ENCODE results near the gene MYORG. TPM values are rescaled to one million over a fixed set of nuclear protein-coding genes. Genes with fewer than 3 reads are reported as not detected.

MYORG gene
- total RNA-seq, 1 donor from 2014 or later: 1.3 TPM

- Mint-ChIP-seq H3K27me3 (ENCODE audit: unreplicated experiment) (peaks cover 25% of the 10 kb centered on the region), H3K36me3 (ENCODE audit: unreplicated experiment) (no peaks in the 10 kb centered on the region), H3K4me1 (ENCODE audit: unreplicated experiment) (peaks cover 4% of the 10 kb centered on the region), H3K4me3 (ENCODE audit: unreplicated experiment) (no peak overlapping the region), H3K27ac (ENCODE audit: unreplicated experiment) (no peak overlapping the region), H3K9me3 (ENCODE audit: unreplicated experiment) (no peaks in the 10 kb centered on the region)
- no peak for DNase-seq (ENCODE audit: extremely low spot score, unreplicated experiment)
- TF ChIP-seq, protein P1, sequence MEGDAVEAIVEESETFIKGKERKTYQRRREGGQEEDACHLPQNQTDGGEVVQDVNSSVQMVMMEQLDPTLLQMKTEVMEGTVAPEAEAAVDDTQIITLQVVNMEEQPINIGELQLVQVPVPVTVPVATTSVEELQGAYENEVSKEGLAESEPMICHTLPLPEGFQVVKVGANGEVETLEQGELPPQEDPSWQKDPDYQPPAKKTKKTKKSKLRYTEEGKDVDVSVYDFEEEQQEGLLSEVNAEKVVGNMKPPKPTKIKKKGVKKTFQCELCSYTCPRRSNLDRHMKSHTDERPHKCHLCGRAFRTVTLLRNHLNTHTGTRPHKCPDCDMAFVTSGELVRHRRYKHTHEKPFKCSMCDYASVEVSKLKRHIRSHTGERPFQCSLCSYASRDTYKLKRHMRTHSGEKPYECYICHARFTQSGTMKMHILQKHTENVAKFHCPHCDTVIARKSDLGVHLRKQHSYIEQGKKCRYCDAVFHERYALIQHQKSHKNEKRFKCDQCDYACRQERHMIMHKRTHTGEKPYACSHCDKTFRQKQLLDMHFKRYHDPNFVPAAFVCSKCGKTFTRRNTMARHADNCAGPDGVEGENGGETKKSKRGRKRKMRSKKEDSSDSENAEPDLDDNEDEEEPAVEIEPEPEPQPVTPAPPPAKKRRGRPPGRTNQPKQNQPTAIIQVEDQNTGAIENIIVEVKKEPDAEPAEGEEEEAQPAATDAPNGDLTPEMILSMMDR (IDR thresholded peaks at IDR 0.05): no peak
Observed at GRCh38 chr9:34384368-34385165, 7.9 kb upstream of the MYORG start.

DNA sequence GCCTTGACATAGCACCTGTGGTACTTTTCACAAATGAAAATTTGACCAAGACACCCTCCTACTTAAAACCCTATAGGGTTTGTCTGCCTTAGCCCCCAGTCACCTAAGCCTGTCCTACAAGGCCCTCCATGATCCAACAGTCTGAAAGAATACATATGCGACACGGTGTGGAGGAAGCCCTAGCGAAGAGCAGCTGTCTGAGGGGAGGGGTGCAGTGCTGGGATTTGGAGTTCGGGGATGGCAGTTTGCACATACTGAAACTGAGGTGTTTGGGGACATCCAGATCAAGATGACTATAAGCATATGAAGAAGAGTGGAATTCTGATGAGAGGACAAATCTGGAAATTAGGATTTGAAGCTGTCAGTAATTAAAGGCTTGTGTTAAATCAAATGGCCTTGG is 7.2 kb upstream of the MYORG start:
- no peak overlapping the region for H3K27ac Mint-ChIP-seq (ENCODE audit: unreplicated experiment)
- no peak for DNase-seq (ENCODE audit: extremely low spot score, unreplicated experiment)
- H3K27me3 Mint-ChIP-seq (ENCODE audit: unreplicated experiment): peaks cover 25% of the 10 kb centered on the region
- H3K9me3 Mint-ChIP-seq (ENCODE audit: unreplicated experiment): no peaks in the 10 kb centered on the region
- TF ChIP-seq, protein P1 (IDR thresholded peaks at IDR 0.05): no peak
- H3K4me3 Mint-ChIP-seq (ENCODE audit: unreplicated experiment): no peak overlapping the region
- H3K4me1 Mint-ChIP-seq (ENCODE audit: unreplicated experiment): peaks cover 8% of the 10 kb centered on the region
- no peaks in the 10 kb centered on the region for H3K36me3 Mint-ChIP-seq (ENCODE audit: unreplicated experiment)

DNA sequence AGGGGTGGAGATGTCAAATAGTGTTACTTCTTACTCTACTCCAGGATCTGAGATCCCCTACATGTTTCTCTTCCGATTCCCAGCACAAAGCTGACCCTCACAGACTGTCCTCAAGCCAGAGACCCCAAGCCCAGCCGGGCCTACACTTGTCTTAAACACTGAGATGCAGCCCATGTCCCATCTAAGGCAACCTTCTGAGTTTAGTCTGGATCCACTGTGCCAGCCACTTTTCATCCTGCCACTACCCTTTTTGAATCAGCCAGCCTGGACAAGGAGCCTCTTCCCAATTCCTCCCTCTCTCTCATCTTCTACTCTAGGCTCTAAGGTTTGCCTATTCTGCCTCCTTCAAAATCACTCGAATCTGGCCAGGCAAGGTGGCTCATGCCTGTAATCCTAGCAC is 6.2 kb upstream of the MYORG start:
- peaks cover 23% of the 10 kb centered on the region for H3K27me3 Mint-ChIP-seq (ENCODE audit: unreplicated experiment)
- no peaks in the 10 kb centered on the region for H3K36me3 Mint-ChIP-seq (ENCODE audit: unreplicated experiment)
- H3K9me3 Mint-ChIP-seq (ENCODE audit: unreplicated experiment): no peaks in the 10 kb centered on the region
- TF ChIP-seq, protein P1 (IDR thresholded peaks at IDR 0.05): no peak
- DNase-seq (ENCODE audit: extremely low spot score, unreplicated experiment): peak; percentile 66
- H3K4me1 Mint-ChIP-seq (ENCODE audit: unreplicated experiment): peaks cover 8% of the 10 kb centered on the region
- no peak overlapping the region for H3K4me3 Mint-ChIP-seq (ENCODE audit: unreplicated experiment)
- no peak overlapping the region for H3K27ac Mint-ChIP-seq (ENCODE audit: unreplicated experiment)

GRCh38 chr9:34382054-34382453 is 5.4 kb upstream of the MYORG start:
- H3K36me3 Mint-ChIP-seq (ENCODE audit: unreplicated experiment): no peaks in the 10 kb centered on the region
- peaks cover 8% of the 10 kb centered on the region for H3K4me1 Mint-ChIP-seq (ENCODE audit: unreplicated experiment)
- TF ChIP-seq, protein P1 (IDR thresholded peaks at IDR 0.05): no peak
- H3K9me3 Mint-ChIP-seq (ENCODE audit: unreplicated experiment): no peaks in the 10 kb centered on the region
- no peak overlapping the region for H3K4me3 Mint-ChIP-seq (ENCODE audit: unreplicated experiment)
- DNase-seq (ENCODE audit: extremely low spot score, unreplicated experiment): peak; percentile 51
- H3K27ac Mint-ChIP-seq (ENCODE audit: unreplicated experiment): no peak overlapping the region
- H3K27me3 Mint-ChIP-seq (ENCODE audit: unreplicated experiment): peaks cover 23% of the 10 kb centered on the region

DNA sequence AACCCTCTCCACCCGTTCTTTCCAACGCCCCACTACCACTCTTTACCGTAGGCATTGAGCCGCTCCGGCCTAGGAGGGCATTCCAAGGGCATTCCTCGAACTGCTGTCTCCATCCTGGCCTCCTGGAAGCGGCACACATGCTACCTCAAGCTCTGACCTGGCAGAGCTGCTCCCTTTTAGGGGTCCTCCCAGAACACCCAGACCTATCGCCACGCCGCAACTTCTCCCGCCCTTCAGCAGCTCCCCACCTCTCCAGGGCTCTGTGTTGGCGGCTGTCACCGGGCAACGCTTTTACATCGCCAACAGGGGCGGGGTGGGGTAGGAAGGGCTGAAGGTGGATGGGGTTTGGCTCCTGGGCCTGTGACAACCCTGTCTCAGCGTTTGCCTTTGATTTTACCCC is 4.6 kb upstream of the MYORG start:
- TF ChIP-seq, protein P1 (IDR thresholded peaks at IDR 0.05): no peak
- H3K27me3 Mint-ChIP-seq (ENCODE audit: unreplicated experiment): peaks cover 23% of the 10 kb centered on the region
- no peaks in the 10 kb centered on the region for H3K36me3 Mint-ChIP-seq (ENCODE audit: unreplicated experiment)
- no peaks in the 10 kb centered on the region for H3K9me3 Mint-ChIP-seq (ENCODE audit: unreplicated experiment)
- peak overlapping the region; percentile 62 for H3K4me3 Mint-ChIP-seq (ENCODE audit: unreplicated experiment)
- H3K27ac Mint-ChIP-seq (ENCODE audit: unreplicated experiment): no peak overlapping the region
- DNase-seq (ENCODE audit: extremely low spot score, unreplicated experiment): peak; percentile 71
- H3K4me1 Mint-ChIP-seq (ENCODE audit: unreplicated experiment): peaks cover 8% of the 10 kb centered on the region
